ENCODE measurements around the gene NOS2.
"Not testable (repeated sequence)": the region's sequence is repeated elsewhere in the genome, so short reads cannot be mapped to it uniquely, and the experiment has no call there.

NOS2 gene

DNA sequence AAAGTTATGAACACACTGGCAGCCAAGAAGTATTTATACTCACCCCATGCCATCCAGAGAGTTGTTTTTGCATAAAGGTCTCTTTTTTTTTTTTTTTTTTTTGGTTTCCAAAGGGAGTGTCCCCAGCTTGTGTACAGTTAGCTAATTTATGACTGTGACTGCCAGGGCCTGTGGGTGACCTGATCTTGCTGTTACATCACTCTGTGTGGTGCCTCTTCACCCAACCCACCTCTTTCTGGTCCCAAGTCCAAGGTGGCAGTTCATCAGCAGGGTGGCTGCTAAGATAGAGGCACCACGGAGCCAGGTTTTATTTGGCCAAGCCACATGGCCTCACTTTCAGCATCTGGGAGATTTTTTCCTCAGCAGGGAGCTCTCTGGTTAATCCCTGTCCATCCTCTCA lies at the start of gene NOS2:
NOS2 (minus strand) TSS at position 8 of the 400 bp plus-strand sequence. CDS start 1,720 bp downstream, outside the sequence.
- DNase-seq (ENCODE audit: low read depth): no peak
- TF ChIP-seq, protein P1, sequence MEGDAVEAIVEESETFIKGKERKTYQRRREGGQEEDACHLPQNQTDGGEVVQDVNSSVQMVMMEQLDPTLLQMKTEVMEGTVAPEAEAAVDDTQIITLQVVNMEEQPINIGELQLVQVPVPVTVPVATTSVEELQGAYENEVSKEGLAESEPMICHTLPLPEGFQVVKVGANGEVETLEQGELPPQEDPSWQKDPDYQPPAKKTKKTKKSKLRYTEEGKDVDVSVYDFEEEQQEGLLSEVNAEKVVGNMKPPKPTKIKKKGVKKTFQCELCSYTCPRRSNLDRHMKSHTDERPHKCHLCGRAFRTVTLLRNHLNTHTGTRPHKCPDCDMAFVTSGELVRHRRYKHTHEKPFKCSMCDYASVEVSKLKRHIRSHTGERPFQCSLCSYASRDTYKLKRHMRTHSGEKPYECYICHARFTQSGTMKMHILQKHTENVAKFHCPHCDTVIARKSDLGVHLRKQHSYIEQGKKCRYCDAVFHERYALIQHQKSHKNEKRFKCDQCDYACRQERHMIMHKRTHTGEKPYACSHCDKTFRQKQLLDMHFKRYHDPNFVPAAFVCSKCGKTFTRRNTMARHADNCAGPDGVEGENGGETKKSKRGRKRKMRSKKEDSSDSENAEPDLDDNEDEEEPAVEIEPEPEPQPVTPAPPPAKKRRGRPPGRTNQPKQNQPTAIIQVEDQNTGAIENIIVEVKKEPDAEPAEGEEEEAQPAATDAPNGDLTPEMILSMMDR (IDR thresholded peaks at IDR 0.05; ENCODE audit: control insufficient read depth, insufficient read depth, low read depth, low read length, missing control alignments): no peak
- no peak within 1 kb of the TSS for H3K4me3 ChIP-seq (ENCODE audit: control insufficient read depth, low read depth, low read length)

DNA sequence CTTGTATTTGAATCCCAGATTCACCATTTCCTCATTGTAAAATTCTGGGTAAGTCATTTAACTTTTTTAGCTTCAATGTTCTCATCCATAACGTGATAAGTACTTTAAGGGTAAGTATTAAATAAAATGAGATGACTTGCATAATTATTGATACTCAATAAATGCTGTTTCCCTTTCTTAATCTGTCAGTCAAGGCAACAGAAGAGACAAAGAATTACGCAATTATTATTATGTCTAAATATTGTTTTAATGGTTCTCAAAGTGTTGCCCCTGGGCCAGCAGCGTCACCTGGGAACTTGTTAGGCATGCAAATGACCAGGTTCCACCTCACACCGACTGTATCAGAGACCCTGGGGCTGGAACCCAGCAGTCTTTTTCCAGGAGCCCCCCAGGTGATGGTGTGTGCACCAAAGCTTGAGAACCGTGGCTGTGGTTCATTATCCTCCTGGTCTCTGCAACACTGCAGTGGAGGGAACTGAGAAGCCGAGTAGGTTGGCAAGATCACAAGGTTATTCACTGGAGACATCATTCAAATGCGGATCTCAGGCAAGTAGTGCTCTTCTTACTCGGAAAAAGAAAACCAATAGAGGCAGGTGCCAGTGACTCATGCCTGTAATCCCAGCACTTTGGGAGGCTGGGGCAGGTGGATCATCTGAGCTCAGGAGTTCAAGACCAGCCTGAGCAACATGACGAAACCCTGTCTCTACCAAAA lies 49.3 kb upstream of the NOS2 start:
- no peak overlapping the region for H3K4me3 ChIP-seq (ENCODE audit: control insufficient read depth, low read depth, low read length)
- TF ChIP-seq, protein P1 (IDR thresholded peaks at IDR 0.05; ENCODE audit: control insufficient read depth, insufficient read depth, low read depth, low read length, missing control alignments): no peak
- no peak for DNase-seq (ENCODE audit: low read depth)

DNA sequence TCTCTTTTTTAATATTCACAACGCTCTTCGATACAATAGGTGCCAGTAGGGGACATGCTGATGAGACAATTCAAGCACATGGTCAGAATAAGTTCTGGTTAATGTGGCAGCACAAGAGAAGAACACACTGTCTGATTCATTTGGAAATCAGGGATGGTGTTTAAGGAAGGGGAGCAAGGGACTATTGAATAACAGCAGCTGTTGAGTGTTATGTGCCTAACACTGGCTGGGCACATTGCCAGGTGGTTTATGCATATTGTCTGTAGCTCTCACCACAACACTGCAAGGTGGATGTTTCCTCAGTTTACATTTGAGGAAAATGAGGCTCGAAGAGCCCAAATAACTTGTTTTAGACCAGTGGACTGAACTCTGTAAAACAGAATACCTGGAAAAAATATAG lies 48.6 kb upstream of the NOS2 start:
- no peak for DNase-seq (ENCODE audit: low read depth)
- TF ChIP-seq, protein P1 (IDR thresholded peaks at IDR 0.05; ENCODE audit: control insufficient read depth, insufficient read depth, low read depth, low read length, missing control alignments): no peak
- H3K4me3 ChIP-seq (ENCODE audit: control insufficient read depth, low read depth, low read length): no peak overlapping the region

DNA sequence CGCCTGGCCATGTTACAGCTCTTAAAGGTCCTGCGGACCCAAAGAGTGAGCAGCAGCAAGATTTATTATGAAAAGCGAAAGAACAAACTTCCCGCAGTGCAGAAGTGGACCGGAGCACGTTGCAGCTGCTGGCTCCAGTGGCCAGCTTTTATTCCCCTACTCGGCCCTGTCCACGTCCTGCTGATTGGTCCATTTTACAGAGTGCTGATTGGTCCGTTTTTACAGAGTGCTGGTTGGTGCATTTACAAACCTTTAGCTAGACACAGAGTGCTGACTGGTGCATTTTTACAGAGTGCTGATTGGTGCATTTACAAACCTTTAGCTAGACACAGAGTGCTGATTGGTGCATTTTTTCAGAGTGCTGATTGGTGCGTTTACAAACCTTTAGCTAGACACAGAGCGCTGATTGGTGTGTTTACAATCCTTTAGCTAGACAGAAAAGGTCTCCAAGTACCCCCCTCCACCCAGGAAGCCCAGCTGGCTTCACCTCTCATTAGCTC lies 46.5 kb upstream of the NOS2 start:
- not testable (repeated sequence) for H3K4me3 ChIP-seq (ENCODE audit: control insufficient read depth, low read depth, low read length); DNase-seq (ENCODE audit: low read depth)

DNA sequence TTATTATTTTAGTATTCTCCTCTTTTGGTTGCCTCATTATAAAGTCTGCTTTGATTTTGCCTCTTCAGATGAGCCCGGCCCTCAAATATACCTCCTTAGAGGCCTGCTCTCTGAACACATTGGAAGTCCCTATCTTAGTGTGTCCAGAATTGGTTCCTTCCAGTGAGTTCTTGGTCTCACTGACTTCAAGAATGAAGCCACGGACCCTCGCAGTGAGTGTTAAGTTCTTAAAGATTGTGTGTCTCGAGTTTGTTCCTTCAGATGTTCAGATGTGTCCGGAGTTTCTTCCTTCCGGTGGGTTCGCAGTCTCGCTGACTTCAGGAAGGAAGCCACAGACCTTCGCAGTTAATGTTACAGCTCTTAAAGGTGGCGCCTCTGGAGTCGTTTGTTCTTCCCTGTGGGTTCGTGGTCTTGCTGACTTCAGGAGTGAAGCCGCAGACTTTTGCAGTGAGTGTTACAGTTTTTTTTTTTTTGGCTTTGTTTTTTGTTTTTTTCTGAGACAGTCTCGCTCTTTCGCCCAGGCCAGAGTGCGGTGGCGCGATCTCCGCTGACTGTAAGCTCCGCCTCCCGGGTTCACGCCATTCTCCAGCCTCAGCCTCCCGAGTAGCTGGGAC lies 45.8 kb upstream of the NOS2 start:
- no peak for DNase-seq (ENCODE audit: low read depth)
- TF ChIP-seq, protein P1 (IDR thresholded peaks at IDR 0.05; ENCODE audit: control insufficient read depth, insufficient read depth, low read depth, low read length, missing control alignments): no peak
- no peak overlapping the region for H3K4me3 ChIP-seq (ENCODE audit: control insufficient read depth, low read depth, low read length)

DNA sequence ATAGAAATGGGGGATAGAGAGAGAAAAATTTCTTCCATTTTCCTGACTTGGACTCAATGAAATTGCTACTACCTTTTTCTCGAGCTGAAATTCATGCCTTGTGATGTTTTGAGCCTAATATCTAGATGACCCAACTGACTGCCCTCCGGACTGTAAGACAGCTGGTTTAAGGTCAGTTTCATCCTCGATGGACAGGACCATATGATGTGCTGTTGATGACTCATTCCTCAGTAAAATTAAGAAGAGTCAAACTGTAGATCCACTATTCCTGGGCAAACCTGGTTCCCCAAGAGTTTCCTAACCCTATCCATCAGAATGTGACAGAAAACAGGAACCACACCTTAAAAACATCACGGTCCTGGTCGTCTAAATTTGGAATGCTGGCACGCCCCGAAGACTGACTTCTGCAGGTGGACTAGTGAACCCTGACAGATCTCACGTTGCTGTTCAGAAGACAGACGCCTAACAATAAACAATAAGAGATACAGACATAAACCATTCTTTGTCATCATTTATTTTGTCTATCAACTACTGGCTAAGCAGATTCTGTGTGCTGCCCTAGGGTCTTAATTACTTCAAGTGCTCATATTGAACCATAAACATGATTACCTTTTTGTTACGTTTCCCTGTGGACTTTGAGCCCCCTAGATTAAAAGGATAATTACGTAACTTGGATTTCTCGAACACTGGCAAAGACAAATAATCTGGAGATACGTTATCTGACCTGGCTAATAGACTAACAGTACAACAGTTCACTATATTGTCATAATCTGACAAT lies 45.1 kb upstream of the NOS2 start:
- TF ChIP-seq, protein P1 (IDR thresholded peaks at IDR 0.05; ENCODE audit: control insufficient read depth, insufficient read depth, low read depth, low read length, missing control alignments): no peak
- no peak for DNase-seq (ENCODE audit: low read depth)
- H3K4me3 ChIP-seq (ENCODE audit: control insufficient read depth, low read depth, low read length): no peak overlapping the region

DNA sequence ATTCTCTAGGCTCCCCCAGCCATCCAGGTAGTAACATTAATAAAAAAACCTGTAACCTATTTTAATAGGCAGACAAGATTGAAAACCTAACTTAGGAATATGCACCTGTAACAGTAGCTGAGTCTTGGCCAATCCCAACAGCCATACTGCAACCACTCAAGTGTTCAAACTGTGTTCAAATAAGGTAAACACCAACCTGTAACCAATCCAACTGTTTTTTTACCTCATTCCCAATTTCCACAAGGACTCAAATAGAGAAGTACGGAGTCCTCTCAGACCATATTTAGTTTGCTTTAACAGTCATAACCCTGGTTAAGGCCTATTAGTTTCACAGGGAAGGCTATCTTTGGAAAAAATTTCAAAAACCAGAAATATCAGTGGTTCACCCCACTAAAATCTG lies 40.4 kb upstream of the NOS2 start:
- TF ChIP-seq, protein P1 (IDR thresholded peaks at IDR 0.05; ENCODE audit: control insufficient read depth, insufficient read depth, low read depth, low read length, missing control alignments): no peak
- no peak overlapping the region for H3K4me3 ChIP-seq (ENCODE audit: control insufficient read depth, low read depth, low read length)
- DNase-seq (ENCODE audit: low read depth): no peak

DNA sequence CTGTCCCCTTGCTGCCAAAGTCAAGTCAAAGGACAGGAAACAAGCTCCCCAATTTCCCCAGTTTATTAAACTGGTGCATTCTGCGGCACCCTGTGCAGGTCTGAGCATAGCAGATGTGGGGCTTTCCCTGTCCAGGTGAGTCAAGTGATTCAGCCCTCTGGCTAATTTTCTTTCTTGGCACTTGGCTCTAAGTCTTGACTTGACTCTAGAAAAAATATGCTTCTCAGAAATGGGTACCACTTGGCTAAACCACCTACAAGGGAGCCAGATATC lies 40.0 kb upstream of the NOS2 start:
- H3K4me3 ChIP-seq (ENCODE audit: control insufficient read depth, low read depth, low read length); DNase-seq (ENCODE audit: low read depth): not testable (repeated sequence)

DNA sequence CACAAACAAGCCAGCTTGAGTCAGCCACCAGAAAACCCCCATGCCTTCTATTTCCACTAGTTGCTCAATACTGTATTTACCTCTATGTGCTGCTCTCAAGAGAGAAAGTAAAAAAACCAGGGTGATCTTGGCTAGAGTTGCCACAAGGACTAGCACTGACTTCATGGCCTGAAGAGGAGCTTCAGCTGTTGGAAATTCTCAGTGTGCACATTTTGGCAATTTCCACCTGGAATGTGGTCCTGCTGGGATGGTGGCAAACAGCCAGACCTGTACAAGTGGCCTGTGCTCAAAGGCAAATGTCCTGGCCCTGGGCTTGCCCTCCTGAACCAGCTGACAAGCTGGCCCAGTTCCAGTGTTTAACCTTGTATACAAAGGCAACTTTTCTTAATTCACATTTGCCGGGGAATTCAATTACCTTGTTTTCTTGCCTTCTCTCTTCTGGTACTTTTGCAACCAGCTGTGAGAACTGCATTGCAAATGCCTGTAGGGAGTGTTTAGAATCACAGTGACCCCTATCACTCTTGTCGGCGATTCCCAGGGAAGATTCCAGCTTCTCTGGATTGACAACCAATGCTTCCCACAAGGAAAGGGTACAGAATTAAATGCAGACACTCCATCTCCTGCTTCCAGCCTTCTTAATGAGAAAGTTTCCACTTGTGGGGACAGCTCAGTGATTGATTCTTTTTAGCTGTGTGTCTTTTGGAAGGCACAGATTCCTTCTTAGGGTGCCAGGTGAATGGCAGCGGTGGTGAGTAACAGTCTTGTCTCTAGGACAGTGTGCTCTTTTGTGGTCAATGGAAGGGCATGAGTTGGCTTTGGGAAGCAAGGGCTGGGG lies 39.5 kb upstream of the NOS2 start:
- not testable (repeated sequence) for H3K4me3 ChIP-seq (ENCODE audit: control insufficient read depth, low read depth, low read length); DNase-seq (ENCODE audit: low read depth)
